Skeletal muscle satellite cell (primary cell): ENCODE results near the gene NPAT. TPM values are rescaled to one million over a fixed set of nuclear protein-coding genes. Genes with fewer than 3 reads are reported as not detected.

ENCODE experiments used
- H3K27me3 ChIP-seq: 2 replicates; pipeline ENCODE4 v1.7.0; 2013; ENCODE audit warnings: low read length; ENCODE audit not compliant: control insufficient read depth, insufficient read depth
- H3K36me3 ChIP-seq: 2 replicates; pipeline ENCODE4 v1.7.0; 2013; ENCODE audit warnings: mild to moderate bottlenecking, control low read depth, low read length; ENCODE audit not compliant: insufficient read depth
- H3K4me1 ChIP-seq: 2 replicates; pipeline ENCODE4 v1.7.0; 2013; ENCODE audit warnings: low read length; ENCODE audit not compliant: control insufficient read depth, insufficient read depth
- H3K4me2 ChIP-seq: 2 replicates; pipeline ENCODE4 v1.7.0; 2013; ENCODE audit warnings: mild to moderate bottlenecking, low read length
- H3K4me3 ChIP-seq: 2 replicates; pipeline ENCODE4 v1.7.0; 2013; ENCODE audit warnings: low read length
- H3K9ac ChIP-seq: 2 replicates; pipeline ENCODE4 v1.7.0; 2013; ENCODE audit warnings: mild to moderate bottlenecking, low read depth, low read length, moderate library complexity
- H3K9me3 ChIP-seq: replicated peaks from 2 replicates; pipeline ENCODE4 v1.7.0; 2013; ENCODE audit warnings: mild to moderate bottlenecking, control low read depth, low read length
- small RNA-seq: library from RNA; depleted of rRNA; stranded (forward); fragments of <200 nt; gene quantifications from one replicate; pipeline ENCODE3, GENCODE V24; 2012

The NPAT gene

GRCh38 chr11:108117746-108118371 lies 104.6 kb downstream of the NPAT start:
- Histone ChIP-seq H3K27me3 (no peaks in the 10 kb centered on the region), H3K9ac (no peak overlapping the region), H3K4me2 (no peak overlapping the region), H3K4me1 (peaks cover 21% of the 10 kb centered on the region), H3K9me3 (no peaks in the 10 kb centered on the region), H3K4me3 (no peak overlapping the region), H3K36me3 (no peaks in the 10 kb centered on the region)

GRCh38 chr11:108115500-108116140 lies 106.8 kb downstream of the NPAT start:
- Histone ChIP-seq H3K27me3 (no peaks in the 10 kb centered on the region), H3K36me3 (no peaks in the 10 kb centered on the region), H3K4me3 (no peak overlapping the region), H3K4me2 (no peak overlapping the region), H3K9ac (no peak overlapping the region), H3K4me1 (peaks cover 13% of the 10 kb centered on the region), H3K9me3 (no peaks in the 10 kb centered on the region)

GRCh38 chr11:108112057-108112456 lies 110.4 kb downstream of the NPAT start:
- H3K9me3 ChIP-seq = no peaks in the 10 kb centered on the region
- H3K9ac ChIP-seq = no peak overlapping the region
- H3K4me3 ChIP-seq = no peak overlapping the region
- no peaks in the 10 kb centered on the region for H3K36me3 ChIP-seq
- H3K27me3 ChIP-seq = no peaks in the 10 kb centered on the region
- peaks cover 13% of the 10 kb centered on the region for H3K4me1 ChIP-seq
- no peak overlapping the region for H3K4me2 ChIP-seq

- Histone ChIP-seq H3K27me3 (no peaks in the 10 kb centered on the region), H3K4me3 (no peak overlapping the region), H3K4me2 (no peak overlapping the region), H3K9ac (no peak overlapping the region), H3K36me3 (no peaks in the 10 kb centered on the region), H3K4me1 (peaks cover 13% of the 10 kb centered on the region), H3K9me3 (no peaks in the 10 kb centered on the region)
Measured at GRCh38 chr11:108111126-108111525, 111.3 kb downstream of the NPAT start.

Small RNA genes within 50 kb of the gene (small RNA-seq; reads per million reads assigned to genes)
- gene RF00019 = not detected
